Breast epithelium (tissue), 4 donors: Measurements from ENCODE around the gene SLC25A52. TPM values are rescaled to one million over a fixed set of nuclear protein-coding genes. Genes with fewer than 3 reads are reported as not detected.
"Not testable (repeated sequence)": the region's sequence is repeated elsewhere in the genome, so short reads cannot be mapped to it uniquely, and the experiment has no call there.

Source experiments
- DNase-seq, 2 donors: peaks; one replicate each; pipeline ENCODE4 v3.0.0-alpha.2; 2019; ENCODE audit warnings: low spot score in 2 of 2
- H3K27ac ChIP-seq, 2 donors: fragments of 200-600 bp; sonication (generic) in 1 of 2; one replicate each; pipeline ENCODE4 v1.5.1; 2016 to 2019; ENCODE audit warnings: mild to moderate bottlenecking in 1 of 2
- H3K27me3 ChIP-seq, 2 donors: fragments of 200-600 bp; sonication (generic) in 1 of 2; one replicate each; pipeline versions ENCODE4 v1.5.1 to v1.6.0; 2017 to 2019; ENCODE audit warnings: control low read depth in 1 of 2, mild to moderate bottlenecking in 1 of 2
- H3K36me3 ChIP-seq: fragments of 200-600 bp; one replicate; pipeline ENCODE4 v1.5.1; 2019
- H3K4me1 ChIP-seq, 2 donors: fragments of 200-600 bp; sonication (generic); one replicate each; pipeline ENCODE4 v1.5.1; 2016 to 2019; ENCODE audit warnings: control low read depth in 1 of 2
- H3K4me3 ChIP-seq, 3 donors: fragments of 200-600 bp; sonication (generic); 1 replicate in 2 of 3; 2 replicates in 1 of 3; pipeline ENCODE4 v1.5.1; 2016 to 2019; ENCODE audit warnings: mild to moderate bottlenecking in 3 of 3, moderate library complexity in 2 of 3
- H3K9me3 ChIP-seq, 2 donors: fragments of 200-600 bp; sonication (generic) in 1 of 2; one replicate each; pipeline ENCODE4 v1.5.1; 2016 to 2019; ENCODE audit warnings: control low read depth in 1 of 2
- POLR2A ChIP-seq: fragments of 450-650 bp; IDR thresholded peaks from one replicate; pipeline ENCODE4 v1.6.1; 2016; ENCODE audit warnings: antibody characterized with exemption, mild to moderate bottlenecking, moderate library complexity
- POLR2AphosphoS5 ChIP-seq, 3 donors: sonication (generic); formaldehyde crosslinking; IDR thresholded peaks; one replicate each; pipeline ENCODE4 v1.6.1; 2017; ENCODE audit warnings: antibody characterized with exemption in 3 of 3
- intact Hi-C: fragments of 100-400 bp; cut with DNase I; formaldehyde crosslinking; loops from one replicate; pipeline ENCODE4 v1.15.1; 2023; ENCODE audit warnings: low total_unique reads
- total RNA-seq, 3 donors: library from RNA; depleted of rRNA; stranded (reverse); fragments of >200 nt; gene quantifications; one replicate each; pipeline ENCODE4 v1.1.0, GENCODE V29; 2016
- TF ChIP-seq, protein P1 (sequence below), 3 donors: fragments of 450-650 bp; IDR thresholded peaks; one replicate each; pipeline ENCODE4 v1.5.1; 2016 to 2017; ENCODE audit warnings: antibody characterized with exemption in 3 of 3, mild to moderate bottlenecking in 3 of 3, moderate library complexity in 3 of 3

SLC25A52 gene
- total RNA-seq, 3 donors from 2014 or later, result 0.59 TPM; not detected in 2

GRCh38 chr18:31750273-31750672, 10.4 kb downstream of the SLC25A52 start:
- H3K9me3 ChIP-seq, result no peaks in the 10 kb centered on the region
- H3K36me3 ChIP-seq, result no peaks in the 10 kb centered on the region
- TF ChIP-seq POLR2A (no peak), POLR2AphosphoS5 (IDR thresholded peaks at IDR 0.05) (no peak)
- TF ChIP-seq, protein P1, sequence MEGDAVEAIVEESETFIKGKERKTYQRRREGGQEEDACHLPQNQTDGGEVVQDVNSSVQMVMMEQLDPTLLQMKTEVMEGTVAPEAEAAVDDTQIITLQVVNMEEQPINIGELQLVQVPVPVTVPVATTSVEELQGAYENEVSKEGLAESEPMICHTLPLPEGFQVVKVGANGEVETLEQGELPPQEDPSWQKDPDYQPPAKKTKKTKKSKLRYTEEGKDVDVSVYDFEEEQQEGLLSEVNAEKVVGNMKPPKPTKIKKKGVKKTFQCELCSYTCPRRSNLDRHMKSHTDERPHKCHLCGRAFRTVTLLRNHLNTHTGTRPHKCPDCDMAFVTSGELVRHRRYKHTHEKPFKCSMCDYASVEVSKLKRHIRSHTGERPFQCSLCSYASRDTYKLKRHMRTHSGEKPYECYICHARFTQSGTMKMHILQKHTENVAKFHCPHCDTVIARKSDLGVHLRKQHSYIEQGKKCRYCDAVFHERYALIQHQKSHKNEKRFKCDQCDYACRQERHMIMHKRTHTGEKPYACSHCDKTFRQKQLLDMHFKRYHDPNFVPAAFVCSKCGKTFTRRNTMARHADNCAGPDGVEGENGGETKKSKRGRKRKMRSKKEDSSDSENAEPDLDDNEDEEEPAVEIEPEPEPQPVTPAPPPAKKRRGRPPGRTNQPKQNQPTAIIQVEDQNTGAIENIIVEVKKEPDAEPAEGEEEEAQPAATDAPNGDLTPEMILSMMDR (IDR thresholded peaks at IDR 0.05), result no peak
- no peak for DNase-seq
- H3K4me1 ChIP-seq, result no peaks in the 10 kb centered on the region
- no peak overlapping the region for H3K27ac ChIP-seq
- no peaks in the 10 kb centered on the region for H3K27me3 ChIP-seq
- intact Hi-C loops, result no loop called here
- no peak overlapping the region for H3K4me3 ChIP-seq

DNA sequence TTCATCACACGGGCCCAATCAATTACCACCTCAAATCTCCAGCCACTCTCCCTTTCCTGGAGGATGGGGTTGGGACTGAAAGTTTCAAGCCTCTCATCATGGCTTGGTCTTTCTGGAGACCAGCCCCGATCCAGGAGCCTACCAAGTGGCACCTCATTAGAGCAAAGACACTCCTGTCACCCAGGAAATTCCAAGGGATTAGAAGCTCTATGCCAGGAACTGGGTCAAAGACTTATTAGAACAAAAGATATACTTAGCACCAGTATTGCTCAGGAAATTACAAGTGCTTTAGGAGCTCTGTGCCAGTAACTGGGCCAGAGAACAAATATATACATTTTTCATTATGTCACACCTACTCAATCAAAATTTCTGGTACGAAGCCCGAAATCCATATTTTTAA, 14.3 kb downstream of the SLC25A52 start:
- no peaks in the 10 kb centered on the region for H3K27me3 ChIP-seq

DNA sequence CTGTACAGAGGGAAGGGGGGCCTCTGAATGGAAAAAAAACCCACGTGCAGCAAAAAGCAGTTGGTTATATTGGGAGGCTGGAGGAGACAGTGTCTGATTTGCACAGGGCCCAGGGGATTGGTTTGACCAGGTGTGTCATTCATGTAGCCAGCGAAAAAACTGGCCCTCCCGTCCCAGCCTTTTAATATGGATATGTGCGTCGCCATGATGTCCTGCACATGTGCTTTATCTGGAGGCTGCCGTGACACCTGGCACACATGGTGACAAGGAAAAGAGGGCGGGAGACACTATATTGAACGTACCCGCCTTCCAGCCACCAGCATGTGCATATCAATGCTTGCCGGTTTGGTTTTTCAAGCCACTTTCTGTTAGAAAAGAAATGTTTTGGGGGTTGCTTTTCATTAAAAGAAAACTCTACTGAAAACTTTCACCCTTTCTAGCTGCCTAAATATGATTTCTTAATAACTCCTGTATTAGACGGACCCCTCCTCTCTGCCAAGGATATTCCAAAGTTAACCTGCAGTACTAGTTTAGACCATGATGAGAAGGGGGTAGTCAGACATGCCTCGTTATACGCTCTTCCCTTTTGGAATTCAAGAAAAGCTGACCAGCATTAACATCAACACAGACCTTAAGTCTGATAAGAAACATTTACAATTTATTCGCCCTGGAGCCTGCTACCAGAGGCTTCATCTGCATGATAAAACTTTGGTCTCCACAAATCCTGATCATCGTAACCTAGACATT, 16.2 kb downstream of the SLC25A52 start:
- TF ChIP-seq POLR2AphosphoS5 (IDR thresholded peaks at IDR 0.05) (no peak), POLR2A (no peak)
- TF ChIP-seq, protein P1 (IDR thresholded peaks at IDR 0.05), result no peak
- no peaks in the 10 kb centered on the region for H3K36me3 ChIP-seq
- H3K27ac ChIP-seq, result no peak overlapping the region
- H3K4me1 ChIP-seq, result no peaks in the 10 kb centered on the region
- intact Hi-C loops, result no loop called here
- H3K9me3 ChIP-seq, result no peaks in the 10 kb centered on the region
- H3K27me3 ChIP-seq, result no peaks in the 10 kb centered on the region
- H3K4me3 ChIP-seq, result no peak overlapping the region
- no peak for DNase-seq

More for the DNA sequence above, 14.3 kb downstream of the SLC25A52 start:
- DNase-seq, result no peak
- Histone ChIP-seq H3K4me3 (no peak overlapping the region), H3K4me1 (no peaks in the 10 kb centered on the region), H3K9me3 (no peaks in the 10 kb centered on the region), H3K36me3 (no peaks in the 10 kb centered on the region), H3K27ac (no peak overlapping the region)
- TF ChIP-seq POLR2A, result no peak
- TF ChIP-seq, protein P1 (IDR thresholded peaks at IDR 0.05), result no peak
- intact Hi-C loops, result loop anchor here (1.0 kb wide), 1 partner anchor 9 kb away; no protein-coding TSS in a partner anchor

- H3K9me3 ChIP-seq, H3K4me1 ChIP-seq, intact Hi-C loops, DNase-seq, H3K36me3 ChIP-seq, H3K4me3 ChIP-seq, H3K27me3 ChIP-seq, H3K27ac ChIP-seq: not testable (repeated sequence)
These were observed 17.1 kb downstream of the SLC25A52 start for GRCh38 chr18:31743600-31743999.

DNA sequence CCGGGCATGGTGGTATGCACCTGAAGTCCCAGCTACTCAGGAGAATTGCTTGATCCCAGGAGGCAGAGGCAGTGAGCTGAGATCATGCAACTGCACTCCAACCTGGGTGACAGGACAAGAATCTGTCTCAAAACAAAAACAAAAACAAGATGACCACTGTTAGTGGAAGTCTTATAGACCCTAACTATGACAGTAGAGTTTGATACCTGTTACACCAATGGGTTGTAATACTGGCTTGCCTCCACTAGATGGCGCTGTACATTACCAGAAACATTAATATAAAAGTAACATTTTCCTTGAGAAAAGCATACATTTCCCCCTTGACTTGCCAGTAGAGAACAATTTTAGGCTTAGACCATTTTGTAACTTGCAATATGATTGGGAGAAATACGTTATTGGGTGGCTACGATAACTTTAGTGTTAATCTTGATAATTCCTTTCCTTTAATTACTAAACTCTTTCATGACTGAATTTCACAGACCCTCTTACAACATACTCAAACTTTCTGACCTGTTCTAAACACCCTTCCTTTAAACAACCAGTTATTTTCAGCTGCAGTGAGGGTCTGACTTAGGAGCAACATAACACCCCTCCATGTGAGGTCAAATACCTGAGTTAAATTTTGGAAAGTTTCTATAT, 19.5 kb downstream of the SLC25A52 start:
- DNase-seq, result no peak
- H3K4me3 ChIP-seq, result no peak overlapping the region
- TF ChIP-seq, protein P1 (IDR thresholded peaks at IDR 0.05), result peak; percentile 65 to 80 (median 74)
- TF ChIP-seq POLR2A (no peak), POLR2AphosphoS5 (IDR thresholded peaks at IDR 0.05) (no peak)
- H3K36me3 ChIP-seq, result no peaks in the 10 kb centered on the region
- intact Hi-C loops, result no loop called here
- H3K4me1 ChIP-seq, result no peaks in the 10 kb centered on the region
- no peaks in the 10 kb centered on the region for H3K9me3 ChIP-seq
- H3K27me3 ChIP-seq, result no peaks in the 10 kb centered on the region
- no peak overlapping the region for H3K27ac ChIP-seq
